Left renal cortex interstitium (tissue), 4 donors: ENCODE data around the gene FUT4. TPM values are rescaled to one million over a fixed set of nuclear protein-coding genes. Genes with fewer than 3 reads are reported as not detected.
"Not testable (repeated sequence)": the region's sequence is repeated elsewhere in the genome, so short reads cannot be mapped to it uniquely, and the experiment has no call there.

Experiments used
- DNase-seq, 4 donors: peaks; one replicate each; pipeline ENCODE4 v3.0.0-alpha.2; 2013; ENCODE audit warnings: low read depth in 4 of 4, low spot score in 2 of 4, missing footprints in 1 of 4
- polyA plus RNA-seq, 4 donors: library from polyadenylated mRNA; unstranded; fragments of 120-200 nt; gene quantifications; one replicate each; pipeline ENCODE4 v1.2.1, GENCODE V29; 2013; ENCODE audit not compliant: insufficient read length in 4 of 4

The FUT4 gene
- polyA plus RNA-seq, 4 donors, result 5.5 to 6.0 (median 5.8) TPM

GRCh38 chr11:94528551-94528950 lies 15.2 kb upstream of the FUT4 start:
- no peak for DNase-seq

GRCh38 chr11:94532211-94532610 lies 11.5 kb upstream of the FUT4 start:
- DNase-seq, result no peak

GRCh38 chr11:94533206-94533605 lies 10.5 kb upstream of the FUT4 start:
- no peak for DNase-seq

- no peak for DNase-seq
Measured at GRCh38 chr11:94533696-94534630, 9.8 kb upstream of the FUT4 start.

- no peak for DNase-seq
Measured at GRCh38 chr11:94536386-94536785, 7.3 kb upstream of the FUT4 start.

- DNase-seq, result no peak
Measured at GRCh38 chr11:94537031-94537600, 6.6 kb upstream of the FUT4 start.

GRCh38 chr11:94539420-94539819 lies 4.3 kb upstream of the FUT4 start:
- no peak for DNase-seq

GRCh38 chr11:94544646-94545263 lies 1.0 kb downstream of the FUT4 start:
- no peak for DNase-seq

GRCh38 chr11:94545264-94546161 lies 1.8 kb downstream of the FUT4 start:
- no peak for DNase-seq

- no peak for DNase-seq
Measured at GRCh38 chr11:94546162-94546470, 2.4 kb downstream of the FUT4 start.

GRCh38 chr11:94546886-94547285 lies 3.2 kb downstream of the FUT4 start:
- DNase-seq, result no peak

GRCh38 chr11:94549146-94549545 lies 5.4 kb downstream of the FUT4 start:
- no peak for DNase-seq

- no peak for DNase-seq
Measured at GRCh38 chr11:94550513-94550912, 6.8 kb downstream of the FUT4 start.

- DNase-seq, result no peak
Measured at GRCh38 chr11:94553938-94554337, 10.2 kb downstream of the FUT4 start.

- not testable (repeated sequence) for DNase-seq
Measured at GRCh38 chr11:94555752-94556329, 12.1 kb downstream of the FUT4 start.

- DNase-seq, result no peak
Measured at GRCh38 chr11:94557421-94557820, 13.7 kb downstream of the FUT4 start.

GRCh38 chr11:94557992-94558391 lies 14.3 kb downstream of the FUT4 start:
- no peak for DNase-seq

GRCh38 chr11:94558468-94558867 lies 14.7 kb downstream of the FUT4 start:
- no peak for DNase-seq

GRCh38 chr11:94558932-94559331 lies 15.2 kb downstream of the FUT4 start:
- DNase-seq, result no peak

- DNase-seq, result no peak
Measured at GRCh38 chr11:94559361-94559760, 15.6 kb downstream of the FUT4 start.
